ENCODE results near the gene EFCAB5. TPM values are rescaled to one million over a fixed set of nuclear protein-coding genes. Genes with fewer than 3 reads are reported as not detected.
"Not testable (repeated sequence)": the region's sequence is repeated elsewhere in the genome, so short reads cannot be mapped to it uniquely, and the experiment has no call there.

The EFCAB5 gene
- polyA plus RNA-seq, 4 donors = 1.3 to 4.3 (median 2.7) TPM

DNA sequence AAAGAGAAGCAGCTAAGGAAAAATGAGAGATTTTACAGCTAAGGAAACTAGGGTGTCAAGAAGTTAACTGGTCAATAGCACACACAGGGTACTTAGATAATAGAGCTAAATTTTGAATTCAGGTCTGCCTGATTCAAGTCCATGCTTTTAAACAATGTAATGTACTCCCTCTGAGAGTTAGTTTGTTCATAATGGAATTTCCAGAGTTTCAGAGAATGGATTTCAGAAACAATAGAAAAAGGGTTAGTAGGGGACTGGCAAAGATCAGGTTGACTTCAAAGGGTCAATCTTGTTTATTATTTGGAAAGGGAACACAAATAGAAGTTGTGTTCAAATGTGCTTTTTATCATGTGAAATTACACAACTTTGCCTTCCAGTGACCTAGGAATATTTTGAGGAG, 193.1 kb downstream of the EFCAB5 start:
- DNase-seq (ENCODE audit: low read depth in 4 of 4, low spot score in 2 of 4) = no peak

DNA sequence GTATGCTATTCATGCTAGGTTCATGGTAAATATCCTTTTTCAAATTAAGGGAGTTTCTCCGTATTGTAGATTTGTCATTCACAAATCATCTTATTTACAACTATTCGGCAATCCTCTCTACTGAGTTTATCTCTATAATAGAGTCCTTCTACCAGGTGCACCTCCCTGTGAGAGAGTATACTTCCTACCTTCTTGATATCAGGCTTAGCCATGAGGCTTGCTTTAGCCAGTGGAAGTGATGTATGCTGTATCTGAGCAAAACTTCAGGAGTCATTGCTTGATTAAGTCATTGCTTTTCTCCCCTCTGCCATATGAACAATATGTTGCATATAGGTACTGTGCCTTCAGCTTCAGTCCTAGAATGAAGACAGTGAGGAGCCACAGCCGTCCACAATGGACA, 195.7 kb downstream of the EFCAB5 start:
- no peak for DNase-seq (ENCODE audit: low read depth in 4 of 4, low spot score in 2 of 4)

DNA sequence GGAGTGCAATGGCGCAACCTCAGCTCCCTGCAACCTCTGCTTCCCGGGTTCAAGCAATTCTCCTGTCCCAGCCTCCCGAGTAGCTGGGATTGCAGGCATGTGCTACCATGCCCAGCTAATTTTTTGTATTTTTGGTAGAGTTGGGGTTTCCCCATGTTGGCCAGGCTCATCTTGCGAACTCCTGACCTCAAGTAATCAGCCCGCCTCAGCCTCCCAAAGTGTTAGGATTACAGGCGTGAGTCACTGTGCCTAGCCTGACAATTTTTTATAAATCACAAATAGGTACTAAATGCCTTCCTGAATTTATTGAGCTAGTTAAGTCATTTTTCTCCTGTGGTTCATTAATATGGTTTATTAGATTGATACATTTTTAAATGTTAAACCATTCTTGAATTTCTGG, 206.4 kb downstream of the EFCAB5 start:
- not testable (repeated sequence) for DNase-seq (ENCODE audit: low read depth in 4 of 4, low spot score in 2 of 4)

DNA sequence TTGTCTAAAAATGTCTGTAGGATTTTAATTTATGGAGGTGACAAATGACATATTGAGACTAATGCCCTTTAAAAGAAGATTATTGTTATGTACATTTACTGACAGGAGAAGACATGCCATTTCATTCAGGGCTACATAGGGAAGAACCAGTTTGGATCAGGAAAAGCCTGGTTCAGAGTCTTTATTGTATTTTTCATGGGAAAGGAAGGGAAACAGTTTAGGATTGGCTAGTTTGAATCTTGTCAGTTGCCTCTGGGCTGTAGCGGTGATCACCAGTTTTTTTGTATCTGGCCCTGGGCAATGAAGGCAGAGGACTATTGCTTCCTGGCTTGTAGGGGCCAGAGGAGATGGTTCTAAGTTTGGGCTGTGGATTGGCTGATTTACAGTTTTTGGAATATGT, 206.9 kb downstream of the EFCAB5 start:
- DNase-seq (ENCODE audit: low read depth in 4 of 4, low spot score in 2 of 4) = no peak

DNA sequence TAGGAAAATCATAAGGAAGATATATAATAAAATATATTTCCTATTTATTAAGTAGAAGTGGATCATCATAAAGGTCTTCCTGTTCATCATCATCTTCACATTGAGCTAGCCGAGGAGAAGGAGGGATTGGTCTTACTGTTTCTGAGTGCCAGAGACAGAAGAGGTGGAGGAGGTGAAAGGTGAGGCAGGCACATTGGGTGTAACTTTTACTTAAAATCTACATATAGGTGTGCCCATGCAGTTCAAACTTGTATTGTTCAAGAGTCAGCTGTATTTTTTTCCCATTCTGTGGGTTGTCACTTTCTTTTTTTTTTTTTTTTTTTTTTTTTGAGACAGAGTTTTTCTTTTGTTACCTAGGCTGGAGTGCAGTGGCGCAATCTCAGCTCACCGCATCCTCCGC, 210.0 kb downstream of the EFCAB5 start:
- DNase-seq (ENCODE audit: low read depth in 4 of 4, low spot score in 2 of 4) = no peak

DNA sequence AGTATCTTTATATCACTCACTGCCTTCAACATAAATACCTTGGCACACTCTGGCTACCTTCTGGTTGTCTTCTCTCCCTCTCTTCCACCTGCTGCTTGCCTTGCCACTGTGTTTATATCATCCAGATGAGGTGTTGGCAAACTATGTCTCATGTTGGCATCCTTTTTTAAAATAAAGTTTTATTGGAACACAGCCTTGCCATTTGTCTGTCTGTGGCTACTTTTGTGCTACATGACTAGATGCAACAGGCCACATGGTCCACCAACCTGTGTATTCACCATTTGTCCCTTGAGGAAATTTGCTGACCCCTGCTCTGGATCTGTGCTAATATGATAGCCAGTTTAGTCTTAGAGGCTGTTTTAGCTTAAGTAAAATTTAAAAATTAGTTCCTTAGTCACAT, 212.0 kb downstream of the EFCAB5 start:
- DNase-seq (ENCODE audit: low read depth in 4 of 4, low spot score in 2 of 4) = no peak

DNA sequence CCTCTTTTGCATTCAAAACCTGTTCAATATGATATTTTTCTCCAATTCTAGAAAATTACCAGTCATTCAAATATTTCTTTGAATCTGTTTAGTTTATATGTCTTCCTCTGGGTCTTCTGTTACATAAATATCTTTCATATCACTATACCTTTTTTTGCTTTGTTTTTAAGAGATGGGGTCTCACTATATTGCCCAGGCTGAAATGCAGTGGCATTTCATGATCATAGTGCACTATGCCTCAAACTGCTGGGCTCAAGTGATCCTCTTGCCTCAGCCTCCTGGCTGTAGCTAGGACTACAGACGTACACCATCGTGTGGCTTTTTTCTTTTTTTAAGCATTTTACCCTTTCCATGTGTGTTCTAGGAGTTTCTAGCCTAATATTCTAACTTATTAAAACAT, 214.0 kb downstream of the EFCAB5 start:
- DNase-seq (ENCODE audit: low read depth in 4 of 4, low spot score in 2 of 4) = no peak

Other genes starting within 250 kb of the EFCAB5 start
- gene SSH2, start 11.4 kb upstream of the EFCAB5 start, polyA plus RNA-seq (ENCODE audit: insufficient read length in 4 of 4) = 10 to 100 TPM; 14.9 to 20.9 (median 18.2) TPM
- 10 to 100 TPM; 35.6 to 46.4 (median 41.6) TPM for gene NSRP1, start 175.2 kb downstream of the EFCAB5 start, polyA plus RNA-seq (ENCODE audit: insufficient read length in 4 of 4)